ENCODE measurements around the gene OSTN.
"Not testable (repeated sequence)": the region's sequence is repeated elsewhere in the genome, so short reads cannot be mapped to it uniquely, and the experiment has no call there.

OSTN gene

GRCh38 chr3:191269289-191270085, 70.4 kb downstream of the OSTN start:
- DNase-seq: no peak

DNA sequence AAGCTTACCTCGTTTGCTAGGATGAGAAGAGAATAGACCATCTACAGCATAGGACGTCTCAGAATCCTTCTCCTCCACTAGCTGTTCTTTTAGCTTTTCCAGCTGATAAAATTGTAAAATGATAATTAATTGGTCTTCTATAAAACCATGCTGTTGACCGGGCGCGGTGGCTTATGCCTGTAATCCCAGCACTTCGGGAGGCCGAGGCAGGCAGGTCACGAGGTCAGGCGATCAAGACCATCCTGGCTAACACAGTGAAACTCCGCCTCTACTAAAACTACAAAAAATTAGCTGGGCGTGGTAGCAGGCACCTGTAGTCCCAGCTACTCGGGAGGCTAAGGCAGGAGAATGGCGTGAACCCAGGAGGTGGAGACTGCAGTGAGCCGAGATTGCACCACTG, 76.2 kb downstream of the OSTN start:
- DNase-seq: not testable (repeated sequence)

- DNase-seq: no peak
Measured at GRCh38 chr3:191275751-191276150, 76.7 kb downstream of the OSTN start.

GRCh38 chr3:191280111-191280510, 81.1 kb downstream of the OSTN start:
- DNase-seq: no peak

DNA sequence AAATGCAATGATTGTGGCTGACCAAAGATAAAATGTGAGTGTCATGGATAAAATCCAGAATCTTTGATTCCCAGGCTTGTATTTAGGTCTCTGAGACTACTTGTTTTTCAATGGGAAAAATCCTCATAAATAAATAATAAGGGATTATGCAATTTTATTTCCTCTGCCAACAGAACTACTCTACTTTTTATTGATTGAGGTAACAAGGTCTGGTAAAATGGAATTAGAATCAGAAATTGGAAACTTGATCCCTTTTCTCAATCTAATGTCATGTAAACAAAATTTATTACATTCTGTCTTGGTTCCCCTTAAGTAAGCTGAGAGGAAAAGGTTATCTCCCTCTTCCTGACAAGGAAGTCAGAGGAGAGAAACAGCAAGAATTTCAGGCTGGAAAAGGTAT, 81.8 kb downstream of the OSTN start:
- DNase-seq: no peak

DNA sequence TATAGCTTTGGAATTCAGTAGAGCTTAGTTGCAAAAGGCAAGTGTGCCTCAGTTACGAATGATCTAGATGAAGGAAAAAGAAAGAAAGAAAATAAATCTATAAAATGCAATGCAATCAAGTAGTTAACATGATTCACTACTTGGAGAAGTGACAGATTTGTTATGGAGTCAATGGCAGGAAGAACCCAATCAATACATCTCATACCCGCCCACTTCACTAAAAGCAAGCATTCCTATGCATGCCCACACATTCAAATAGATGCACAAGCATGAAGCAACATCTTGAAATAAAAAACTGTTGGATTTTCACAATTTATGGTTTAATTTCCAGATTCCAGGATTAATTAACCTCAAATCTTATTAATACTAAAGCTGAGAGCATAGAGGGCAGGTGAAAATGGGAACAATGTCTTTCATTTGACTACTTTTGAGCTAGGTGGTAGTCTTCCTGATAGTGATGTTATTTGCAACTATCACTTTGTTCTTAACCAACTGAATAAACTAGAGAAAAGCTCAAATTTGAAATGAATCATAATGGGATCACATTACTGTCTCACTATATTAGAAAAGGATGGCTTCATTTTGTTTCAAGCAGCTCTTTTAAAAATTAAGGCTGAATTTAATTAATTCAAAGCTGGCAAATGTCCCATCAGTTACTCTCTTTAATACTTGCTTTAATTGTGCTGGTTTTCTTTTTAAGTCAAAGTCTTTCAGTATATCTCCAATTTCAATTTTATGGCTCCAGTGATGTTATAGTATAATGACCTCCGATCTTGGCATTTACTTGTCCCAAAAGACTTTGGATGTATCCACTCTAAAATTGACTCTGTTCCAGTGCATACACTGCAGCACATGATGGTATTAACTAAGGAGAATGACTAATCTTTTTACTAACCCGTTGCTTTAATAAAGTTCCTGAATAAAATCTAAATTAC, 83.5 kb downstream of the OSTN start:
- no peak for DNase-seq

- DNase-seq: no peak
Measured at GRCh38 chr3:191283400-191283799, 84.4 kb downstream of the OSTN start.

DNA sequence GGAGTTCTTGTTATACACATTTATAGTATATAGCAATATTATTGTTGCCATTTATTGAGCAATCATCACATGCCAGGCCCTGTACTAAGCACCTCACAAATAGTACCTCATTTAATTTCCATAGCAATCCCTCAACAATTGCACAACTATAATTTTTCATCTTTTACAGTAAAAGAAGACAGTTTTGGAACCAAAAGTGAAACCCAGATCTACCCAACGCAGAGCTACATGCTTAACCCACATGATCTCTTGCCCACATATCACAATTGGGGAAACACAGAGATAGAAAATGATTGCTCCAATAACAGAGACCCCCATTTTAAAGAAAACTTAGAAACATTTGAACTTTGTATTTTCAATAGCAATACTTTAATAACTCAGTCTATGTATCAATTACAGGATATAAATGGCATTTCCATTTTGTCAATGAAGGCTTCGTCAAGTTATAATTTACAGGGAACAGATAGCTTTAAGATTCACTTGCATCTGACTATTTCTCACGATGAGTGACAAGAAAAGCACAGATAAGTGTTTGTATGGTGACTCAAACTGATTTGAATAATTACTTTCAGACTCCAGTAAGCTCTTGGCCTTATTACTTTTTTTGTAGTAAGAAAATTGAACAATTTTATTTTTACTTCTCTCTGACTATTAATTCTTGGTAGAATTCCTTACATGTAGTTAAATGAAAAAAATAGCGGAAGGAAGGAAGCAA, 91.4 kb downstream of the OSTN start:
- DNase-seq: peak; percentile 12

- DNase-seq: no peak
Measured at GRCh38 chr3:191292243-191293015, 93.4 kb downstream of the OSTN start.

- no peak for DNase-seq
Measured at GRCh38 chr3:191294291-191294690, 95.2 kb downstream of the OSTN start.

- DNase-seq: no peak
Measured at GRCh38 chr3:191296041-191296541, 97.0 kb downstream of the OSTN start.

- no peak for DNase-seq
Measured at GRCh38 chr3:191298846-191299245, 99.8 kb downstream of the OSTN start.

DNA sequence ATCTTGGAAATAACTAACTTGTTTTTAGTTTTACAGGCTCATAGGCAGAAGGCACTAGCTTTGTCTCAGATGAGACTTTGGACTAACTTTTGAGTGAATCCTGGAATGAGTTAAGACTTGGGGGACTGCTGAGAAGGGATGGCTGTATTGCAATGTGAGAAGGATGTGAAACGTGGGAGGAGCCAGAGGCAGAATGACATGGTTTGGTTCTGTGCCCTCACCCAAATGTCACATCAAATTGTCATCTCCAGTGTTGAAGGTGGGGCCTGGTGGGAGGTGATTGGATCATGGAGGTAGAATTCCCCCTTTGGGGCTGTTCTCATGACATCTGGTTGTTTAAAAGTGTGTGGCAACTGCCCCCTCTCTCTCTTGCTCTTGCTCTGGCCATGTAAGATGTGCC, 101.4 kb downstream of the OSTN start:
- no peak for DNase-seq

DNA sequence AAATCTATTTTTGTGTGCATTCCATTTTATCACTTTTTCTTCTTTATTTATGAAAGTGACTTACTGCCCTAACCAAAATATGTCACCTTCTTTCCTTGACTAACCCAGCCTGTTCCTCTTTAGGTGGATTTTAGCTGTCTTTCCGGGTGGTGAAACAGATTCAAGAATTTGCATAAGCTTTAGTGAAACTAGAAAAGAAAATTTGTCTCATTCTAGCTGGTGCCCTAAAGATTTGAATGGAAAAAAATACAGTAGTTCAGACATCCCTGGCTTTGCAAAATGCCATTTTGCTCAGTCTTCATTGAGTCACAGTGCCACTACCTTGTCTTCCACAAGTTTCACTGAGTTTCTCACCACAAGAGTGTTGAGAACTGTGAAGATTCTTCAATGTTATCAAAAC, 102.0 kb downstream of the OSTN start:
- peak; percentile 37 for DNase-seq

DNA sequence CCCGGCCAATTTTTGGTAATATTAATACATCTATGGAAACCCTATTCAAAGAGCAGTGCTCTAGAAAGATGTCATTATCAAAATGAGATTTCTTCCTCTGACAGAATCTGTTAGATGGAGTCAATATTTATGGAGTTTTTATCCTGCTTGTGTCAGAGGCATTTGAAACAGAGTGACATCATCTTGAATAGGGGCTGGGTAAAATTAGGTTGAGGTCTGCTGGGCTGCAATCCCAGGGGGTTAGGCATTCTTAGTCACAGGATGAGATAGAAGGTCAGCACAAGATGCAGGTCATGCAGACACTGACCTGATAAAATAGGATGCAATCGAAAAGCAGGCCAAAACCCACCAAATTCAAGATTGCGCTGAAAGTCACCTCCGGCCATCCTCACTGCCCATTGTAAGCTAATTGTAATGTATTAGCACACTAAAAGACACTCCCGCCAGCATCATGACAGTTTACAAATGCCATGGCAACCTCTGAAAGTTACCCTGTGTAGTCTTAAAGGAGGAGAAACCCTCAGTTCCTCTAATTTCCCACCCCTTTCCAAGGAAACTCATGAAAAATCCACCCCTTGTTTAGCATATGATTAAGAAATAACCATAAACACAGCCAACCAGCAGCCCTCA, 102.9 kb downstream of the OSTN start:
- no peak for DNase-seq

DNA sequence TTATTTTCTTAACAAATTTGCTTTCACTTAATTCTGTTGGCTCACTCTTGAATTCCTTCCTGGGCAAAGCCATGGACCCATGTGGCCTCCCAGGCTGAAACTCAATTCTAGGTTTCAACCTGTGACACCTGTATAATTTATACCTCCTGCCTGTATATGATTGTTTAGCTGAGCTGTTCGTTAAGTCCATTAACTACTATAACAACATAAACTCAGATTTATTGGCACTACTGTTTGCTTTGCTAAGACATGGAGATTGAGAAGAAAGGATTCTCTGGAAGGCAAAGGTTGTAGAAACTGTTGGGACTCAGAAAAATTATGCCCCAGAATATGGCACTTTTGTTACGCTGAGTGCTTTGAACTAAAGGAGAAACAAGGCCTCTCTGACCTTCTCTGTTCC, 103.4 kb downstream of the OSTN start:
- no peak for DNase-seq

DNA sequence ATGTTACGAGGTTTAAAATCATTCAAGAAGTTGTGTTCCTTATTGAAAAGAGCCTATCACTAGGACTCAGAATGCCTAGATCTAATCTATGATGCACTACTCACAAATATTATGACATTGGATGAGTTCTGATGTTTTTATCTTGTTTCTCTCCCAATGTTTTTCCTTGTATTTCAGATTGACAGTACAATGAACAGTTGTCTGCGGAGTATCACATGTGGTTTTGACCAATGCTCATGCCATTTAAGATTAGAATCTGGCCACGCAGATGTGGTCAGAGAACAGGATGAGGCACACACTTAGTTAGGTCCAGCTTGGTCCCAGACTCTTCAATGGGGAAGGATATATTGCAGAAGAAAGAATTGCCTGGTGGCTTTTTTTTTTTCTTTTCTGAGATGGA, 104.6 kb downstream of the OSTN start:
- no peak for DNase-seq

DNA sequence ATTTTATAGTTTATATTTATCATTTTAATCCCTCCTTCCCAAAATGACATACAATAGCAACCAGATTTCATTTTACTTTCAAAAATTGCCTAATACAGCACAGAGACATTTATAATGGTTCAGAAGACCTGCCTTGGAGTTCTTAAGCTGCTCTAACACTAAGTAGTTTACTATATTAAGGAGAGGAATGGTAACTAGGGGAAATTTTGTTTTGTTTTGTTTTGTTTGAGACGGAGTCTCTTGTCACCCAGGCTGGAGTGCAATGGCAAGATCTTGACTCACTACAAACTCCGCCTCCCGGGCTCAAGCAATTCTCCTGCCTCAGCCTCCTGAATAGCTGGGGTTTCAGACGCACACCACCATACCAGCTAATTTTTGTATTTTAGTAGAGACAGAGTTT, 107.4 kb downstream of the OSTN start:
- DNase-seq: no peak

DNA sequence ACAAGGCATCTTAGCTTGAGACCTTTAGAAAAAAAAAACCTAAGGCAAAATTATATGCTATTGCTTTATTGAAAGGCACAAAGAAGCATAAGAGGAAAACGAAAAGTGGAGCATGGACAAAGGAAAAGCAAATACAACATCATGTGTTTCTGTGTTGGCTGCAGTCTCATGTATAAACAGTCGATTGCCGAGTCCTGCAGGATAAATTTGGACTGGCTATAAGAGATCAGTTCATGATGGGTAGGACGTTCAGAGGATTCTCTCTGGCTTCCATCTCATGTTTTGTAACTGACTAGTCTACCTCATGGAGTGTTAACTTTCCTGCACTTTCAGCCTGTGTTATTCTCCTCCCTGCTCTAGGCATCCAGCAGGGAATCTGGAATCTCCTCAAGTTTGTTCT, 108.3 kb downstream of the OSTN start:
- no peak for DNase-seq

DNA sequence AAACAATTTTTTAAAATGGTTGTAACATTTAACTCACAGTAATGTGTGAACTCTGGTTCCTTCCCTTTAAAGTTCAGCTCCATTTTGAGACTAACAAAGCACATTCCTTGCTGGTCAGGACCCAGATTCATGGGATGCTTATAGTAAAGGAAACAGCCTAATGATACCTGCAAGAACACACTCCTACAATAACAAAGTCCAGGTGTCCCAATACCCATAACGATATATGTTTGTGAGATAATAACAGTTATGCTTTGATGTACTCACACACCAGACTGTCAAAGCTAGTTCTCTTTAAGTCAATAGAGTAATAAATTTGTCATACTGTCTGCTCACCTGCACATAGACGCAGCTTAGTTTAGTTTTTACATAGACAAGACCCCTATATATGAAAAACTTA, 114.3 kb downstream of the OSTN start:
- no peak for DNase-seq

DNA sequence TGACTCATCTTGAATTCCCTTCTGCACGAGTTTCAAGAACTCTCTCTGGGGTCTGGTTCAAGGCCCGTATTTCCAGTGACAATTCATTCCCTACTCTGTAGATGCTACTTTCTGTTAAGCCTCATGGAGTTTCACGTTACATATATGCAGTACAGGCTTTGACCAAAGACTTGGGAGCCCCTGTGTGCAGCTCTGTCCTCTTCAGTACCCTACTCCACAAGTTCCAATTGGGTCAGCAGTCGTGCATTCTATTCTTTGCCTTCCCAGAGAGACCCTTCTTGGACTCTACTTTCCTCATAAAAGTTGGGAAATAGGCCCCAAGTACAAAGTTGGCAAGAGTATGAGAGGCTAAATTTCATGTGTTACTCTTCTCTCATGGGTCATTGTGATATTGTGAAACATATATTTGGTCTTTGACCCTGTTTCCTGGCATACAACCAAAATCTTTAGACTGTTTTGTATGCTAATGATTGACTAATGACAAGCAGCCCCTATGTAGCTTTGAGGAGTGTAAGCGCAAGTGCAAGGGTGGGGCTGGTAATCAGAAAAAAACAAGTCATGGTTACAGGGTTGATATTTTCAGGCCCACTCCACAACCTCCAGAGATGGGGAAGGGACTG, 115.2 kb downstream of the OSTN start:
- no peak for DNase-seq
